ENCODE measurements around the gene GDF15.
A peak's percentile ranks its signal among the peaks of the same experiment; 100 is the strongest.

The GDF15 gene

DNA sequence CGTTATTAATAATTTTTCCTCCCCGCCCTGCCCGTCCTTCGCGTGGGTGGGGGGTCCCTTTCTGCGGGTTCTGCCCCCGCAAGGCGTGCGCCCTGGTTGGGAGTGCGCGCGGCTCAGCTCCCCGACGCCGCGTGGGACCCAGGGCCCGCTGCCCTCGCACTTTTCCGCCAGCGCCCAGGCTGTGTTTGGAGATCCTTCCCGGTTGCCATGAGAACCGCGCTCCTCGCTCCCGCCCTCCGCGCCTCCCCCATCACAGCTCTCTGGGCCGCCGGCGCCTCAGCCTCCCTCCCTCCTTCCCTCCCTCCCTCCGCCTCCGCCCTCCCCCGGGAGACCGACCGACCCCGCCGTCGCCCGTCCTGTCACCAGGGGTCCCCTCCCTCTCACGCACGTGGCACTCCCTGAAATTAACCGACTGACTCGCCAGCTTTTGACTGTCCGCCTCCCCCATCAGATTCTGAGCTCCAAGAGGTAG lies 30.9 kb downstream of the GDF15 start:
- ATAC-seq (peak; percentile 22), DNase-seq (peak; percentile 78)
- Mint-ChIP-seq H3K36me3 (ENCODE audit: low read depth) (peaks cover 6% of the 10 kb centered on the region), H3K27me3 (peaks cover 30% of the 10 kb centered on the region), H3K9me3 (no peaks in the 10 kb centered on the region), H3K27ac (peak overlapping the region; percentile 79), H3K4me3 (peak overlapping the region; percentile 68), H3K4me1 (peaks cover 62% of the 10 kb centered on the region)

DNA sequence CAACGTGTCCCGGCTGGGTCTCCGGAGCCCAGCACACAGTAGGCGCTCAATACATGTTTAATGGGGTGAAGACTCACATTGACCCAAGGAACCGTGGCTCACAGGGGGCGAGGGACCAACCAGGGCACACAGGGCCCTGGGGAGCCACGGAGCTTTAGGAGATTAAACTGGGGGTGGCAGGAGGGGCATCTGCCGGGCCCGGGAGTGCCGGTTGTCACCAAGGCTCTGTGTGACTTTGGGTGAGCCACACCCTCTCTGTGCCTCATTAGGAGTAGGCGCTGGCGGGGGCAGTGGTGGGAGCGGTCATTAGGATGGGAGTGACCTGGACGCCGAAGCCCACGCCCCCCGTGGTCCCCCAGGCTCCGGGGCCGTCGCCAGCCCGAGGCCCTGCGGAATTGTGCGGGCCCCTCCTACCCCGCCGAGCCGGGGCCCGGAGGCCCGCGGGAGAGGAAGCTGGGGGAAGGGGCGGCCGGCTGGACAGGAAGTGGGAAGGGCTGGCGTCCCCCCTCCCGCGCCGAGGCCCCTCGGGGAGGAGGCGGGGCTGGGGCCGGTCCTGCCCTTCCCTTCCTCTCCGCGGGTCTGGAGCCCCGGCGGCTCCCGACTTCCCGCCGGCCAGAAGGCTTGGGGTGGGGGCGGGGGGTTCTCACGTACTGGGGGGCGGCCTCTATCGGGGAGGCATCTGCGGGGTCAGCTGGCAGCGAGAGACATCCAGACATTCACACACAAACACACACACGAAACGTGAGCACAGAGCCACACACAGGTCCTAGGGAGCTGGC lies 31.5 kb downstream of the GDF15 start:
- no peaks in the 10 kb centered on the region for H3K9me3 Mint-ChIP-seq
- H3K36me3 Mint-ChIP-seq (ENCODE audit: low read depth): peaks cover 6% of the 10 kb centered on the region
- H3K27ac Mint-ChIP-seq: peak overlapping the region; percentile 79
- H3K4me1 Mint-ChIP-seq: peaks cover 67% of the 10 kb centered on the region
- ATAC-seq (no peak), DNase-seq (no peak)
- peaks cover 30% of the 10 kb centered on the region for H3K27me3 Mint-ChIP-seq
- H3K4me3 Mint-ChIP-seq: peak overlapping the region; percentile 92

DNA sequence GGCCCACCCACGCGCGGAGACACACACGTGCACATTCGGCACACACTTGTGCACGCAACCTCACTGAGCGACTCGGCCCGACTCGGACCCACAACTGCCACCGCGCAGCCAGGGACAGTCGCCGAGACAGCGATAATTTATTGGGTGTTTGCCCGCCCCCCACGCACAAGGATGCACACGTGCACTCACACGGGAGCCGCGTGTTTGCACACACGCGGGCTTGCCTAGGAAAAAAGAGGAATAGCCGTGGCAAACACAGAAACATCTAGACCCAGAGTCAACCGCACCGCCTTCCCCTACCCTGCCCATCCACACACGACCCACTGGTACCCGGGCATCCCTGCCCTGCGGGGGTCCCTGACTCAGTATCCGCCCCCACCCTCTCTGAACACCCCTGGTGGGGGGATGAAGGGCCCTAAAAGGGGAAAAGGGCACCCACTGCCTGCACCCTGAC lies 32.1 kb downstream of the GDF15 start:
- H3K36me3 Mint-ChIP-seq (ENCODE audit: low read depth): peaks cover 6% of the 10 kb centered on the region
- no peaks in the 10 kb centered on the region for H3K9me3 Mint-ChIP-seq
- H3K4me1 Mint-ChIP-seq: peaks cover 73% of the 10 kb centered on the region
- peak overlapping the region; percentile 92 for H3K4me3 Mint-ChIP-seq
- peaks cover 30% of the 10 kb centered on the region for H3K27me3 Mint-ChIP-seq
- peak; percentile 49 for DNase-seq
- H3K27ac Mint-ChIP-seq: peak overlapping the region; percentile 80
- no peak for ATAC-seq

DNA sequence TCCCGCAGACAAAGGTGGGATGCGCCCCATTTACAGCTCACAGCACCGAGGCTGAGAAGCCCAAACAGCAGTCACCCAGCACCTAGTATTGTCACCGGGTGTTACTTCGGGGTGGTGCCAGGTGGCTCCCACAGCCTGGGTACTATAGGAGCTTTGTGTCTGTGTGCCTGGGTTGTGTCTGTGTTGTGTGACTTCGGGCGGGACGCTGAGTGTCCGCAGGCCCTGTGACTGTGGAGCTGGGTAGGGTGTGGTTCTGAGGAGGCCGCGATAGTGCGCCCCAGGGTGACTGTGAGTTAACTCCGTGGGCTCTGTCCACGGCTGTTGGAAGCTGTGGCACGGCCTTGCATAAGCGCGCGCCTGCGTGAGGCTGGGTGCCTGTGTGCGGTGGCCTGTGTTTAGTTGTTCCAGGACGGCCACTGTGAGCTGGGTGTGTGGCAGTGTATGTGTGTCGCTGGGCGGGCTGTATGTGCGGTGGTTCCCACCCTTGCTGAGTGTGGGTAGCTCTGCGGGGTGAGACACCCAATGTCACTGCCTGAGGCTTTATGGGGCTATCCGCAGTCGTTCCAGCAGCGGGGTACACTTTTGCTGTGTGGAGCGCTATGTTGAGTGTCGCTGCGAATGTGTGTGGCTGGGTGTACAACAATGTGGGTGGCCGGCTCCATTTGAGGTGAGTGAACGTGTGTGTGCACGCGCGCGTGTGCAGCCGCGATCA lies 32.7 kb downstream of the GDF15 start:
- peaks cover 30% of the 10 kb centered on the region for H3K27me3 Mint-ChIP-seq
- peak overlapping the region; percentile 92 for H3K4me3 Mint-ChIP-seq
- peaks cover 78% of the 10 kb centered on the region for H3K4me1 Mint-ChIP-seq
- ATAC-seq: peak; percentile 15
- no peak for DNase-seq
- peaks cover 6% of the 10 kb centered on the region for H3K36me3 Mint-ChIP-seq (ENCODE audit: low read depth)
- H3K27ac Mint-ChIP-seq: peak overlapping the region; percentile 80
- H3K9me3 Mint-ChIP-seq: no peaks in the 10 kb centered on the region

DNA sequence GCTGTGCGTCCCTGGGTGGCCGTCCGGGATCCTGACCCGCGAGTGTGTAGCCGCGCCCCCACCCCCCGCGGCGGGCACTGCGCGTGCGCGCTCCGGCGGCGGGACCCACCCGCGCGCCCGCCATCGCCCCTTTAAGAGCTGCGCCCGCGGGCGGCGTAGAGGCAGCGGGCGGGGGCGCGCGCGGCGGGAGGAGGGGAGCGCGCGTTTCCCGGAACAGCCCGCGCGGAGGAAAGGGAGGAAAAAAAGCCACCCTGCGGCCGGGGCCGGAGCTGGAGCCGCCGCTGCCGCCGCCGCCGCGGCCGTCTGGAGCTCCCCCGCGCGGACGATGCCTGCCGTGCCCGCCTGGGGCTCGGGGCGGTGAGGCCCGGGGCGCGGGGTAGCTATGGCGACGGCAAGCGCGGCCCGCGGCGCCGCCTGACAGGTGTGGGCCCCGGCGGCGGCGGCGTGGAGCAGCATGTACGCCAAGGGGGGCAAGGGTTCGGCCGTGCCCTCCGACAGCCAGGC lies 33.3 kb downstream of the GDF15 start, which contains the start of gene SSBP4:
Gene SSBP4, plus strand, starts transcription at position 204 of the 504 bp plus-strand sequence. Its CDS starts 251 bp downstream, at position 455.
- peaks cover 80% of the 10 kb centered on the region for H3K4me1 Mint-ChIP-seq

DNA sequence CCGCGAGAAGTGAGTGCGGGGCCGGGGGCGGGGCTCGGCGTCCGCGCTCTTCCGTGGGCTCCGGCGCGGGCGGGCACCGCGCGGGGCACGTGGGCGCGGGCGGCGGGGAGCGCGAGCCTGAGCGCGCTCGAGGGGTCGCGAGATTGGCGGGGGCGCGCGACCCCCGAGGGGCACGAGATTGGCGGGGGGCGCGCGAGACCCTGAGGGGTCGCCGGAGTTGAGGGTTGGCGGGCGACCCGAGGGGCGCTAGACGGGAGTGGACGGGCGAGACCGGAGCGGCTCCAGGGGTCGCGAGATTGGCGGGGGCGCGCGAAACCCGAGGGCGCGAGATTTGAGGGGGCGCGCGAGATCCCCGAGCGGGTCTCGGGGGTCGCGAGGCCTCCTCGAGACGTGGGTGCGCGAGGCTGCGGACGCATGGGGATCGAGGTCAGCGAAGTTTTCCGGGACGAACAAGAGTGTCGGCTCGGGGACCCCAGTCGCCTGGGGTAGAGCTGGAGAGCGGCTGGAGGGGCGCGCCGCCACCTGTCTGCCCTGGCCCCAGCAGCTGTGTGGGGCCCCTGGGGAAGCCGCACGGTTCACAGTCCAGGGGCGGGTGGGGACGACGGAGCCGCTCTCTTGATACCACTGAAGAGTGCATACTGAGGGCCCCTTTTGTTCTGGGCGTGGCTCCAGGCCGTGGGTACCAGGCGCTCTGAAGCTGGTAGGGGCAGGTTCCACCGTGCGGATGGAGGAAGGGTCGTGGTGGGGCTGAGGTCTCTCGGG lies 33.9 kb downstream of the GDF15 start:
- Mint-ChIP-seq H3K4me3 (peak overlapping the region; percentile 92), H3K27me3 (peaks cover 25% of the 10 kb centered on the region), H3K4me1 (peaks cover 75% of the 10 kb centered on the region), H3K9me3 (no peaks in the 10 kb centered on the region), H3K36me3 (ENCODE audit: low read depth) (peaks cover 6% of the 10 kb centered on the region), H3K27ac (peak overlapping the region; percentile 78)
- ATAC-seq (peak; percentile 28), DNase-seq (peak; percentile 53)

More for the DNA sequence above, 33.3 kb downstream of the GDF15 start, which contains the start of gene SSBP4:
- Mint-ChIP-seq H3K4me3 (peak within 1 kb of the TSS; percentile 92), H3K27me3 (peaks cover 27% of the 10 kb centered on the region), H3K9me3 (no peaks in the 10 kb centered on the region), H3K36me3 (ENCODE audit: low read depth) (peaks cover 6% of the 10 kb centered on the region), H3K27ac (peak within 1 kb of the TSS; percentile 80)
- ATAC-seq: peak; percentile 25
- DNase-seq: peak; percentile 78

DNA sequence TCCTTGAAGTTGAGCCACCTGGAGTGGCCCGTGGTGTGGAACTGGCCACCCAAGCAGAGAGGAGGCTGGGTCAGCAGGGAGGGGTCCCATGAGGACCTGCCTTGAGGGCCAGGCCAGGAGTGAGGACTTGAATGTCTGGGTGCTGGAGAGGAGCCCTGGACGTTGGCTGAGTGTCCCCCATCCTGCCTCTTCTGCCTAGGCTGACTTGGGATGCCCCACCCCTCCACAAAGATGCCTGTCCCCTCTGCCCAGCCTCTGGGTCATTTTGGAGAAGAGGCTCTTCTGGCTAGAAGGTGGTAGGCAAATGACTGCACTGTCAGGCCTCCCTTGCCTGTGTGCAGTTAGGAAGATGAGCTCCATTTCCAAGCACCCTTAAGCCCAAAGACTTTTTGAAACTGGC lies 35.0 kb downstream of the GDF15 start:
- H3K9me3 Mint-ChIP-seq: no peaks in the 10 kb centered on the region
- no peak for ATAC-seq
- peaks cover 6% of the 10 kb centered on the region for H3K36me3 Mint-ChIP-seq (ENCODE audit: low read depth)
- peak overlapping the region; percentile 78 for H3K27ac Mint-ChIP-seq
- DNase-seq: no peak
- peaks cover 69% of the 10 kb centered on the region for H3K4me1 Mint-ChIP-seq
- peaks cover 19% of the 10 kb centered on the region for H3K27me3 Mint-ChIP-seq
- H3K4me3 Mint-ChIP-seq: peak overlapping the region; percentile 92

DNA sequence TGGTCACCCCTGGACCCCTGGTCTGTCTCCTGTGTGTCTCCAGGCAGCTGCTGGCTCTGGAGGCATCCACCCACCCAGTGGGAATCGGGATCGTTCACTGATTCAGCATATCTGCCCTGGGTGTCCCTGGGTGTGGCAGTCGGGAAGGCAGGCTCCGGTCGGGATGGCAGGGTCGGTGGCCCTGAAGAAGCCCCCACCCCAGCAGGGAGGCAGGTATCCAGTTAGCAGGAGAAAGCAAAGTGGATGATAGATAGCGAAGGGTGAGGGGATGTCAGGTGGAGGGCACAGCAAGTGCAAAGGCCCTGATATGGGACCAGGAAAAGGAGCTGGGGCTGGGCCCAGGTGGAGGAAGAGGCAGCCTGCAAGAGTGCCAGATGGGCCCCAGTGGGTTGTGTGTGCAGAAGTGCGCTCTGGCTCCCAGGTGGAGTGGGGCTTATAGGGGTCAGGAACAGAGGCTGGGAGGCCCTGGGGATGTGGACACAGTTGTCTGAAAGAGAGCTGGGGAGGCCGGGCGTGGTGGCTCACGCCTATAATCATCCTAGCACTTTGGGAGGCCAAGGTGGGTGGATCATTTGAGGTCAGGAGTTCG lies 35.5 kb downstream of the GDF15 start:
- H3K4me1 Mint-ChIP-seq: peaks cover 66% of the 10 kb centered on the region
- H3K4me3 Mint-ChIP-seq: peak overlapping the region; percentile 92
- H3K9me3 Mint-ChIP-seq: no peaks in the 10 kb centered on the region
- peaks cover 16% of the 10 kb centered on the region for H3K27me3 Mint-ChIP-seq
- no peak for ATAC-seq
- no peak for DNase-seq
- H3K36me3 Mint-ChIP-seq (ENCODE audit: low read depth): peaks cover 6% of the 10 kb centered on the region
- peak overlapping the region; percentile 78 for H3K27ac Mint-ChIP-seq

DNA sequence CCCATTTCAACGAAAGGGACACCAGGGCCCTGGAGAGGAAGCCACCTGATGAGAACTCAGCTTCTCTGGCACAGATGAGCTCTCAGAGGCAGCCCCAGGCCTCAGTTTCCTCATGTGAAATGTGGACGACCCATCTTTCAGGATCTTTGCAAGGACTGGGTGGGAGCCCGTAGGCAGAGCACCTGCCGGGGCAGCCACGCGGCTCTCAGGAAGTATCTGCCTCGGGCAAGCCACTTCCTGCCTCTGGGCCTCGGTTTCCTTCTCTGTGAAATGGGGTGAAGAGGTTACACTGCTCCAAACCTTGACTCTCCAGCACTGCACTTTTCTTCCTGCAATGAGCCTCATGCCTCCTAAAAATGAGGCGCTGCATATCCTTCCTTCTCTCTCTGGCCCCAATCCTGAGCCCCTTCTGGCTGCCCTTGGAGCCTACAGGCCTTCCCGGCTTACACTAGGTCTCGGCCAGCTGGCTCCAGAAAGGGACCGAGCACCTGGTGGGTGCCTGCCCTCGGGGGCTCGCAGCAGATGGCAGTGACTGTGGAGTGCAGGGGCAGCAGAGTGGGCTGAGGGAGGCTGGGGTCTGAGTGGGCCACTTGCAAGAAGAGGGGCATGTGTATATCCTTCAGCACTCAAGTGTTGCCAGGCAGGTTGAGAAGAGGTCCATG lies 36.7 kb downstream of the GDF15 start:
- DNase-seq (no peak), ATAC-seq (no peak)
- Mint-ChIP-seq H3K4me1 (peaks cover 57% of the 10 kb centered on the region), H3K27ac (peak overlapping the region; percentile 78), H3K4me3 (peak overlapping the region; percentile 92), H3K36me3 (ENCODE audit: low read depth) (peaks cover 6% of the 10 kb centered on the region), H3K9me3 (no peaks in the 10 kb centered on the region), H3K27me3 (peaks cover 8% of the 10 kb centered on the region)

DNA sequence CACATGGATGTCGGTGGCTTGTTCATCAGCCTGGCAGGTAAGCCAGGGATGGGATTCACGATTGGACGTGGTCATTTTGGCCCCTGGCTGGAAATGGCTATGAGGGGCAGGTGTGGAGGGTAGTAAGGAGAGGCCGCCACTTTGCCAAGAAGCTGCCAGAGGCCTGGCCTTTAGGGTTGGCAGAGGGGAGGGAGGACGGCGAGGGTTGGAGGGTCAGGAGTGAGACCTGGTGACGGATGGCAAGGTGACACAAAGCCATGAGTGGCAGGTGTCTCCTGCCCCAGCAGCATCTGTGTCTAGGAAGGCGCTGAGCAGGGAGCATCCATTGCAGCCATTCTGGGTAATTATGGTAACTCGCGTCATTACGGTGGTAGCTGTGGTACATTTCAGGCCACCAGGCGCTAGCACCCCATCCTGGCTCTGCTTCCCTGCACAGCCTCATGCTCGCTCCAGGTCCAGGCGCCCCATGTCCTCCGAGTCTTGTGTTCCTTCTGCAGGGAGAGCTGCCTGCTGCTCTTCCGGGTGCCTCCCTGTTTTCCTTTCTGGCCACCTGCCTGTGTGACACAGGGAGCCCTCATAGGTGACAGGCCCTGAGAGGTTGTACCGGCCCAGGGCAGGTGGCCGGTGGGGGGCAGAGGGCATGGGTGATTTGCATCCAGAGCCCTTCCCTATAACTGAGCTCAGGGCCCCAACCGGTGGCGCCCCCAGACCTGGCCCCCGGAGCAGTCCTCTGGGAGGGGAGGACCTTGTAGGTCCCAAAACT lies 37.5 kb downstream of the GDF15 start:
- peak overlapping the region; percentile 92 for H3K4me3 Mint-ChIP-seq
- peaks cover 49% of the 10 kb centered on the region for H3K4me1 Mint-ChIP-seq
- H3K27me3 Mint-ChIP-seq: peaks cover 2% of the 10 kb centered on the region
- no peaks in the 10 kb centered on the region for H3K9me3 Mint-ChIP-seq
- ATAC-seq (no peak), DNase-seq (no peak)
- H3K27ac Mint-ChIP-seq: no peak overlapping the region
- H3K36me3 Mint-ChIP-seq (ENCODE audit: low read depth): peaks cover 6% of the 10 kb centered on the region

DNA sequence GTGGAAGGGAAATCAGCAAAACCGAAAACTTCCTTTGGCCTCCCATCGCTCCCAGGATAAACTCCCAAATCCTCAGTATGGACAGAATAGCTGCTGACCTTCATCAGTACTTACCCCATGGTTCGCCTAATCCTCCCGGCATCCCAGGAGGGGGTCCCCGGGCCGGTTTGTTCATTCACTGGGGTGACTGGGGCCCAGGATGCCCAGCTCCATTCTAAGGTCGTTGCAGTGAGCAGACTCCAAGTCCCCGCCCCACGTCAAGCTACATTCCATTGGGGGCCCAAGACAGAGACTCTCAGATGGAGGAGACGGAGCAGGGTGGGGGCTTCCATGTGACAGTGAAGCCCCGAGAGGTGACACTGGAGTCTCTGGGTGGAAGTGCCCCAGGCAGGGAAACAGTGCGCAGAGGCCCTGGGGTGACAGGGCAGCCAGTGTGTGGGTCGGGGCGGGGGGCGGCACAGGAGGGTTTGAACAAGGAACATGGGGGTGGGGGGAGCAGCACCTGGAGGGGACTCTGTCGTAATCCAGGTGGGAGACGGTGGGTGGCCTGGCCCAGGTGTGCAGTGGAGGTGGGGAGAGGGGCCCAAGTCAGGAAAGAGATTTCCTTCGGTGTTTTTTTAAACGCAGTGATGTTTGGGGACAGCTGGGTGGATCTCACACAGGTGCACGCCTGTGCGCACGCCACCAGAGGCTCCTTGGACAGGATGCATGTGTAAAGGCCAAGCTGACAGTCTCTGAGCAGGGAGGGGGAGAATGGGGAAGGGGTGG lies 38.3 kb downstream of the GDF15 start:
- DNase-seq (no peak), ATAC-seq (no peak)
- H3K27ac Mint-ChIP-seq: no peak overlapping the region
- H3K4me1 Mint-ChIP-seq: peaks cover 45% of the 10 kb centered on the region
- peaks cover 6% of the 10 kb centered on the region for H3K36me3 Mint-ChIP-seq (ENCODE audit: low read depth)
- no peaks in the 10 kb centered on the region for H3K9me3 Mint-ChIP-seq
- no peak overlapping the region for H3K4me3 Mint-ChIP-seq
- H3K27me3 Mint-ChIP-seq: no peaks in the 10 kb centered on the region

DNA sequence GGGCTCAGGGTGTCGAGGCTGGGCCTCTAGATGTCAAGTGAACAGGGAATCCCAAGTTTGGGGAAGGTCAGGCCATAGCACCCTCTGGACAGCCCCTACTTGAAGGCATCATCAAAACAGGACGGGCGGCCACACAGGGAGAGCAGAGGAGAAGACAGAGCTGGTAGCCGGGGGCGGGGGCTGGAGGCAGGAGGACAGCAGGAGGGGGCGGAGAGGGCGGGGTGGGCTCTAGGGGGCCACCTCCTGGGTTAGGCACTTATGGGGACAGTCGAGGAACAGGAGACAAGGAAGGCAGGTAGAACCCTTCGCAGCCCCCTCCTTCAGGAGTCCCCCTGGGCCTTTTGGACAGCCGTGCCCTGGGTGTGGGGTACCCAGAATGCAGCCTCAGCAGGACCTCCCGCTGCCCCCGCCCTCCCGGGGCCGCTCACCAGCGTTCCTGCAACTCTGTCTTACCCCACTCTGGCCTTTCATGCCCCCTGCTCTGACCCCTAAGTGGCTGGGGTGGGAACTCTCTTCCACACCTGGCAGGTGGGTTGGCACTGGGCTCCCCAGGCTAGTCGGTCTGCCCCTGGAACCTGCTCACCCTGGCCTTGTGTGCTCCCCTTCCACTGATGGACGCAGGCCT lies 39.0 kb downstream of the GDF15 start:
- Mint-ChIP-seq H3K27ac (no peak overlapping the region), H3K27me3 (no peaks in the 10 kb centered on the region), H3K4me1 (peaks cover 51% of the 10 kb centered on the region), H3K36me3 (ENCODE audit: low read depth) (peaks cover 6% of the 10 kb centered on the region), H3K4me3 (no peak overlapping the region), H3K9me3 (no peaks in the 10 kb centered on the region)
- no peak for DNase-seq
- no peak for ATAC-seq

All from activated naive CD8-positive, alpha-beta T cell treated with anti-CD3 and anti-CD28 coated beads, Interleukin-2, amount 50 U/mL, for 24 hours (primary cell).